ENCODE data around the gene SDR42E2. TPM values are rescaled to one million over a fixed set of nuclear protein-coding genes. Genes with fewer than 3 reads are reported as not detected.
A peak's percentile ranks its signal among the peaks of the same experiment; 100 is the strongest.

Gene SDR42E2
- total RNA-seq (2021; fragmentation: NEBNext Ultra II Directional; extraction: Animal tissue kit (Norgen Biotek cat#: 25700)) (not detected in 2 replicates), polyA plus RNA-seq (2011; rRNA removed) (0.08 and 0.25 TPM in 2 replicates), polyA minus RNA-seq (2011; rRNA and poly(A)+ RNA removed) (0.07 and 0.13 TPM in 2 replicates)
- polyA plus RNA-seq (2011; cell fraction: cytosol; rRNA removed) = 0.05 TPM
- 0.50 TPM for polyA plus RNA-seq (2011; cell fraction: nucleus; rRNA removed)
- polyA plus RNA-seq (2012, experiment 1 of 2) = 0.11 to 0.21 TPM (median 0.14 TPM) in 4 replicates
- not detected for polyA plus RNA-seq (2012, experiment 2 of 2)
- 0.16 TPM for polyA plus RNA-seq (2013, experiment 1 of 2)
- 0.07 TPM for polyA plus RNA-seq (2013, experiment 2 of 2)
- not detected for polyA minus RNA-seq (2011; cell fraction: cytosol; rRNA and poly(A)+ RNA removed)
- polyA minus RNA-seq (2011; cell fraction: nucleus; rRNA and poly(A)+ RNA removed) = 0.20 TPM
- long read RNA-seq, experiment 1 = 0 reads
- long read RNA-seq, experiment 2 = 0 reads

DNA sequence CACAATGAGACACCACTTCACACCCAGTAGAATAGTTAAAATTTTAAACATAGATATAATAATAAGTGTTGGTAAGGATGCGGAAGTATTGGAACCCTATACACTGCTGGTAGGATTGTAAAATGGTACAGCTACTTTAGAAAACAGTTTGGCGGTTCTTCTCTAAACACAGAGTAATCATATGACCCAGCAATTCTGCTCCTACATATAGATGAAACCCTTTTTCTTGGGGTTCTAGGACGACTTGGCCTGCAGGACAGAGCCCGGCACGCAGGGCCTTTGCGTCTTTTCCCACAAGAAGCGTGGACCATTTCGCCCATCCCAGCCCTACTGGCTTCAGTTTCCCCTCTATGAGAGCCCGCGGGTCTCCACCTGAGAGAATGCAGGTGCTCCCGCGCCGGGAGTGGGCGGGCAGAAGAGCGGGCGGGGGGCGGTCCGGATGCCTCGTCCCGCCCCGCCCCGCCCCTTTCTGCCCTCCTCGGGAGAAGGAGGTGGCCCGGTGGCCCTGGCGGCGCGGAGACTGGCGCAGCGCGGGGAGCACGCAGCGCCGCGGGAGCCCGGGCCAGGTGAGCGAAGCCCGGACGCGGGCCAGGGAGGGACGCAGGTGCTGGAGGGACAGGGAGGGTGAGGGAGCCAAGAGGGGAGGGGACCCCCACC, at the start of gene SDR42E2:
SDR42E2 (plus strand) TSS at position 508 of the 657 bp plus-strand sequence. CDS start 3,077 bp downstream, outside the sequence.
- no peaks in the 10 kb centered on the region for H3K9me3 ChIP-seq (ENCODE audit: insufficient read depth in 2 of 2, low read depth in 1 of 2, low read length in 1 of 2)
- H3K4me1 ChIP-seq (replicated peaks in 1 of 4; ENCODE audit: control insufficient read depth in 3 of 4, insufficient read depth in 4 of 4, low read length in 3 of 4) = no peaks in the 10 kb centered on the region
- peak within 1 kb of the TSS; percentile 89; the same call in 1 of the 2 replicates for H2AFZ ChIP-seq (ENCODE audit: low read length)
- H3K23ac ChIP-seq (ENCODE audit: insufficient read length) = no peak within 1 kb of the TSS
- 10% methylated on average over 18 of the region's 40 CpGs; no CpG with 5 or more reads in 1 of the 2 experiments for WGBS, 2 experiments (ENCODE audit: extremely low coverage in 1 of 2, insufficient coverage in 1 of 2, insufficient read length in 1 of 2, insufficient replicate concordance in 2 of 2, low coverage in 1 of 2, low lambda C conversion rate in 2 of 2, missing lambda C conversion rate in 1 of 2)
- no peaks in the 10 kb centered on the region for H3K79me2 ChIP-seq (ENCODE audit: control insufficient read depth in 1 of 2, insufficient read depth in 2 of 2, low read length in 2 of 2)
- peak within 1 kb of the TSS; percentile 23 to 61 (median 46) for H3K4me3 ChIP-seq (ENCODE audit: extremely low read depth in 1 of 4, insufficient read depth in 2 of 4, low read depth in 3 of 4, low read length in 4 of 4)
- no peak within 1 kb of the TSS for H2AK5ac ChIP-seq (ENCODE audit: low read depth, low read length)
- H3K23me2 ChIP-seq (ENCODE audit: low read depth, low read length) = peaks cover 11% of the 10 kb centered on the region; the same call in 1 of the 2 replicates
- H3K56ac ChIP-seq (replicated peaks; ENCODE audit: insufficient read length, low read depth, low read length) = peak within 1 kb of the TSS; percentile 43
- POLR2A ChIA-PET (ENCODE audit: partially characterized antibody) = interaction anchor here (0.9 to 2.1 kb wide), 3 partner anchors 11 to 209 kb away, joined by 3 to 5 read pairs (median 4); partner anchors contain the start of gene UQCRC2
- H3K27me3 ChIP-seq (replicated peaks in 1 of 4; ENCODE audit: control insufficient read depth in 3 of 4, extremely low read depth in 1 of 4, insufficient read depth in 3 of 4, low read length in 3 of 4) = peaks cover 0 to 21% (median 14%) of the 10 kb centered on the region in 4 experiments; a peak in 6 of 7 replicates
- CTCF ChIA-PET (ENCODE audit: partially characterized antibody) = interaction anchor here (0.6 to 4.3 kb wide), 3 partner anchors 19 to 138 kb away, joined by 3 to 32 read pairs (median 8); no protein-coding TSS in a partner anchor
- no peak within 1 kb of the TSS for H3K4ac ChIP-seq (replicated peaks; ENCODE audit: insufficient read length, low read depth, low read length)
- no peaks in the 10 kb centered on the region for H4K20me1 ChIP-seq (replicated peaks in 1 of 2; ENCODE audit: control insufficient read depth in 1 of 2, insufficient read depth in 2 of 2, low read length in 2 of 2)
- peak within 1 kb of the TSS in 1 of 4 experiments; percentile 8; a peak in 1 of 7 replicates for H3K9ac ChIP-seq (replicated peaks in 1 of 4; ENCODE audit: extremely low read depth in 1 of 4, low read depth in 3 of 4, low read length in 3 of 4)
- FAIRE-seq = no peak
- H4K91ac ChIP-seq (replicated peaks; ENCODE audit: insufficient read length, low read length) = no peak within 1 kb of the TSS
- no peak within 1 kb of the TSS for H3K27ac ChIP-seq (ENCODE audit: low read depth, low read length)
- H3K4me2 ChIP-seq (ENCODE audit: insufficient read depth in 1 of 2, low read depth in 2 of 2, low read length in 2 of 2) = peak within 1 kb of the TSS; percentile 69 to 75
- no peak within 1 kb of the TSS for H2BK20ac ChIP-seq (ENCODE audit: low read length)
- DNase-seq (ENCODE audit: low read depth in 1 of 2, low spot score in 2 of 2) = peak; percentile 19 to 80
- H3K36me3 ChIP-seq (ENCODE audit: control insufficient read depth in 2 of 4, insufficient read depth in 4 of 4, low read length in 3 of 4) = no peaks in the 10 kb centered on the region
- H2BK5ac ChIP-seq (ENCODE audit: low read depth, low read length) = no peak within 1 kb of the TSS
- H4K8ac ChIP-seq (ENCODE audit: extremely low read depth, insufficient read depth, low read length) = no peak within 1 kb of the TSS
- H3K14ac ChIP-seq (ENCODE audit: insufficient read length) = no peak within 1 kb of the TSS
- H3K79me1 ChIP-seq (ENCODE audit: low read depth, low read length) = no peaks in the 10 kb centered on the region
- 0 out of 2 replicates have a peak within 1 kb of the TSS, but pooled peaks have one; percentile 0 for H2BK12ac ChIP-seq (ENCODE audit: low read depth, low read length)
- no peak within 1 kb of the TSS for H4K5ac ChIP-seq (ENCODE audit: insufficient read length, low read depth, low read length)
- peak within 1 kb of the TSS; percentile 78 for H3K18ac ChIP-seq (ENCODE audit: extremely low read depth, low read length)
- no peak within 1 kb of the TSS for H2BK120ac ChIP-seq (replicated peaks; ENCODE audit: low read depth, low read length)
- H2BK15ac ChIP-seq (ENCODE audit: low read length) = peak within 1 kb of the TSS; percentile 46; the same call in 1 of the 2 replicates
- no peak for TF ChIP-seq CEBPB (IDR thresholded peaks at IDR 0.05; ENCODE audit: low read depth, low read length)
- TF ChIP-seq SP2 (IDR thresholded peaks at IDR 0.05; ENCODE audit: low read length) = no peak
- no peak for TF ChIP-seq GTF2F1 (IDR thresholded peaks at IDR 0.05; ENCODE audit: borderline replicate concordance, low read depth, low read length)
- peak; percentile 94 for TF ChIP-seq KDM4A (IDR thresholded peaks at IDR 0.05; ENCODE audit: low read depth, low read length, severe bottlenecking)
- TF ChIP-seq SP1 (IDR thresholded peaks at IDR 0.05; ENCODE audit: low read depth, low read length) = peak; percentile 62; the same call in 1 of the 2 replicates
- TF ChIP-seq TEAD4 (IDR thresholded peaks at IDR 0.05; ENCODE audit: low read depth, low read length) = no peak
- TF ChIP-seq JUN (IDR thresholded peaks at IDR 0.05; ENCODE audit: low read depth, low read length) = no peak
- TF ChIP-seq, protein P1, sequence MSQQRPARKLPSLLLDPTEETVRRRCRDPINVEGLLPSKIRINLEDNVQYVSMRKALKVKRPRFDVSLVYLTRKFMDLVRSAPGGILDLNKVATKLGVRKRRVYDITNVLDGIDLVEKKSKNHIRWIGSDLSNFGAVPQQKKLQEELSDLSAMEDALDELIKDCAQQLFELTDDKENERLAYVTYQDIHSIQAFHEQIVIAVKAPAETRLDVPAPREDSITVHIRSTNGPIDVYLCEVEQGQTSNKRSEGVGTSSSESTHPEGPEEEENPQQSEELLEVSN (IDR thresholded peaks at IDR 0.05) = peak; percentile 45
- TF ChIP-seq PHF8 (conservative IDR thresholded peaks at IDR 0.05; ENCODE audit: low read depth, low read length) = peak; percentile 47
- TF ChIP-seq SP4 (IDR thresholded peaks at IDR 0.05; ENCODE audit: low read length) = peak; percentile 72; the same call in 1 of the 2 replicates
